NCI-H82 treated with DMSO at 0.1 percent for 48 hours (cell line): Measurements from ENCODE around the gene OR52I1.

Experiments used
- DNase-seq: peaks from one replicate; lab custom pipeline; 2025; ENCODE audit not compliant: unreplicated experiment; lab: John Stamatoyannopoulos, UW

OR52I1 gene, protein sequence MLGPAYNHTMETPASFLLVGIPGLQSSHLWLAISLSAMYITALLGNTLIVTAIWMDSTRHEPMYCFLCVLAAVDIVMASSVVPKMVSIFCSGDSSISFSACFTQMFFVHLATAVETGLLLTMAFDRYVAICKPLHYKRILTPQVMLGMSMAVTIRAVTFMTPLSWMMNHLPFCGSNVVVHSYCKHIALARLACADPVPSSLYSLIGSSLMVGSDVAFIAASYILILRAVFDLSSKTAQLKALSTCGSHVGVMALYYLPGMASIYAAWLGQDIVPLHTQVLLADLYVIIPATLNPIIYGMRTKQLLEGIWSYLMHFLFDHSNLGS

GRCh38 chr11:4593739-4594138 is at the start of gene OR52I1:
Gene OR52I1 (plus strand): TSS chr11:4594039. CDS start chr11:4594039, 0 bp downstream.
- no peak for DNase-seq

DNA sequence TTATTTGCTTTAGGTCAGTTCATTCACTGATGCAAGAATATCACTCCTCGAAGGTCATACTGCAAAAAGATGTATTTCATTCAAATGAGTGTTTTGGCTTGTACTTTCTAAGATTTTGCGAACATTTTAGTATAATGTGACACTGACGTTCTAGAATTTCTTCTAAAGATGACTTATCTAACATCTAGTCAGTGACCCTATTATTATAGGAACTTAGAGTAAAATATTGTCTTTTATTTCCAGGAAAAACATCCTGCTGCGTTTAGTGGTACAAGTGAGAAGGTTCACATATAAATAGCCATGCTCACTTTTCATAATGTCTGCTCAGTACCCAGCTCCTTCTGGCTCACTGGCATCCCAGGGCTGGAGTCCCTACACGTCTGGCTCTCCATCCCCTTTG is 48.9 kb upstream of the OR52I1 start, which contains the start of gene OR52M1:
OR52M1 (plus strand) TSS at position 301 of the 400 bp plus-strand sequence; CDS start at position 301, 0 bp downstream.
- no peak for DNase-seq

GRCh38 chr11:4546878-4547277 is 47.0 kb upstream of the OR52I1 start:
- DNase-seq, result no peak

- no peak for DNase-seq
Observed at GRCh38 chr11:4547416-4547815, 46.4 kb upstream of the OR52I1 start.

DNA sequence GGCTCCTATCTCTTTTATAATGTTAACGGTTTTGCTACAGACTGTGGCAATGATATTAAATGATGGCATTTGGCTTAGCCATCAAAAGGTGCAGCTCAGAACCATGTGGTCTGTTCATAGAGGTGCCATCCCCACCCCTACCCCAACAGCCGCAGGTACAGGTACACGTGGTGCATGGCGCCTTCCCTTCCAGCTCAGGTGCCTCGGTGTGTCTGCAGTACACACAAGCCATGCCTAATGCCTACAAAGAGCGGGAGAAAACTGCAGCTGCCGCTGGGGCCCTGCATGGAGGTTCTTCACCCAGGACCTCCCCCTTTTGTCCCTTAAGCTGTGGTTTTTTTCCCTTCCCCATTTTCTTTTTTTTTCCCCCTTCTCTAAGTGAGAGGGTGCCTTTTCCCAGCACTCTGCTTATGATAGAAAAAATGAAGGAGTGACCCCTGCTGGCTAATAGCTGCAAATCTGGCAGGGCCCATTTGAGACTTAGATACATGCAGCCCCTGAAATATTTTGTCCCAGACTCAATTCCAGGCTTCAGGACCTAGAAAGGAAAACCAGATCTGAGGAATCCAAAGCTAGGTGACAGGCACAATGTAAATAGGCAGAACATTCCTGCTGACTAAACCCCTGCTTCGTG is 42.4 kb upstream of the OR52I1 start:
- no peak for DNase-seq

DNA sequence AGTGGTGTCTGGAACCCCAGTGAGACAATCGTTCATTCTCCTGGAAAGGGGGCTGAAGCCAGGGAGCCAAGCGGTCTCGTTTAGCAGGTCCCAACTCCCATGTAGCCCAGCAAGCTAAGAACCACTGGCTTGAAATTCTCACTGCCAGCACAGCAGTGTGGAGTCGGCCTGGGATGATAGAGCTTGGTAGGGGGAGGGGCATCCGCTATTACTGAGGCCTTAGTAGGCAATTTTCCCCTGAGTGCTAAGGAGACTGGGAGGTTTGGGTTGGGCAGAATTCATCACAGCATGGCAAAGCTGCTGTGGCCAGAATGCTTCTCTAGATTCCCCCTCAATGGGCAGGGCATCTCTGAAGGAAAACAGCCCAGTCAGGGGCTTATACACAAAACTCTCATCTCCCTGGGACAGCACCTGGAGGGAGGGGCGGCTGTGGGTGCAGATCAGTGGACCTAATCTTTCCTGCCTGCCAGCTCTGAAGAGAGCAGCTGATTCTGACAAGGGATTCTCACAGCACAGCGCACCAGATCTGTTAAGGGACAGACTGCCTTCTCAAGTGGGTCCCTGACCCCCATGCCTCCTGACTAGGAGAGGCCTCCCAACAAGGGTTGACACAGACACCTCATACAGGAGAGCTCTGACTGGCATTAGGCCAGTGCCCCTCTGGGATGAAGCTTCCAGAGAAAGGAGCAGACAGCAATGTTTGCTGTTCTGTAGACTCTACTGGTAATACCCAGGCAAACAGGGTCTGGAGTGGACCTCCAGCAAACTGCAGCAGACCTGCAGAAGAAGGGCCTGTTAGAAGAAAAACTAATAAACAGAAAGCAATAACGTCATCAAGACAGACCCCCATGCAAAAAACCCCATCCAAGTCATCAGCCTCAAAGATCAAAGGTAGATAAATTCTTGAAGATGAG is 34.1 kb upstream of the OR52I1 start:
- no peak for DNase-seq

- DNase-seq, result no peak
Observed at GRCh38 chr11:4560467-4560866, 33.4 kb upstream of the OR52I1 start.

DNA sequence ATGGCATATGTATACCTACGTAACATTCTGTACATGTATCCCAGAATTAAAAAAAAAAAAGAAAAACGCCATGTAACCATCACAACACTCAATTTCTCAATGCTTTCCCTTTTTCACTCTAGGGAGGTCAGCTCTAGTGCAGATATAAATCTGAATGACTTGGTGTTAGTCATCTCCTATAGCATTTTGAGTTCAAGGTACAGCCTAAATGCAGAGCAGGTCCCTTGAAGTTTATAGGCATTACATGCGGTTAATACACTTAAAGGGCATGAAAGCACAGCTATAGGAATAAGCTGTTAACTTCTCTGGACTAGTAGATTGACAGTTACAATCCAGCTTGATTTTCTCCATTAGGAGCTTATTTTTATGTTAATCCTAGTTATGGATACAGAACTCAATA is 28.5 kb upstream of the OR52I1 start:
- DNase-seq, result no peak

- no peak for DNase-seq
Observed at GRCh38 chr11:4569075-4569474, 24.8 kb upstream of the OR52I1 start.

- DNase-seq, result no peak
Observed at GRCh38 chr11:4576880-4577279, 17.0 kb upstream of the OR52I1 start.

- no peak for DNase-seq
Observed at GRCh38 chr11:4577761-4578160, 16.1 kb upstream of the OR52I1 start.

- no peak for DNase-seq
Observed at GRCh38 chr11:4578624-4579023, 15.2 kb upstream of the OR52I1 start.

- no peak for DNase-seq
Observed at GRCh38 chr11:4580124-4580523, 13.7 kb upstream of the OR52I1 start.

- no peak for DNase-seq
Observed at GRCh38 chr11:4581443-4581842, 12.4 kb upstream of the OR52I1 start, which contains the start of gene OR52I2. Gene OR52I2 (plus strand): TSS chr11:4581743.

DNA sequence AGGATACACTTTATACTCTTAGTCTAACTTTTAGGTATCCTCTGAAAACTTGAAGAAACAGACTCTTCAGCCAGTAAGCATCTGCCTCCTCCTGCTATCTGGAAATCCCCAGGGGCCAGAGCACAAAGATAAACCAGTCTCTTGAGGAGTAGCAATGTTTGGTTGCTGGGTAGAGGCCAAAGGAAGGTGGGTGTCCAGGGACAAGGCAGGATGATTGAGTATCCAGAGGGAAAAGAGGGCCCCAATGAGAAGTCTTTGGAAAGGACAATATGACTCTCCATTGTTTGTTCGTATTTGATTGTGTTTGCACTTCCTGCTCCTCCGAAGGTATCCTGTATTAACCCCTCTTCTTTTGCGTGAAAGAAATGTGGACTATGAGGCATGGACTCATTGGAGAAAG is 4.8 kb upstream of the OR52I1 start:
- no peak for DNase-seq

GRCh38 chr11:4605057-4605456 is 11.2 kb downstream of the OR52I1 start:
- DNase-seq, result no peak

DNA sequence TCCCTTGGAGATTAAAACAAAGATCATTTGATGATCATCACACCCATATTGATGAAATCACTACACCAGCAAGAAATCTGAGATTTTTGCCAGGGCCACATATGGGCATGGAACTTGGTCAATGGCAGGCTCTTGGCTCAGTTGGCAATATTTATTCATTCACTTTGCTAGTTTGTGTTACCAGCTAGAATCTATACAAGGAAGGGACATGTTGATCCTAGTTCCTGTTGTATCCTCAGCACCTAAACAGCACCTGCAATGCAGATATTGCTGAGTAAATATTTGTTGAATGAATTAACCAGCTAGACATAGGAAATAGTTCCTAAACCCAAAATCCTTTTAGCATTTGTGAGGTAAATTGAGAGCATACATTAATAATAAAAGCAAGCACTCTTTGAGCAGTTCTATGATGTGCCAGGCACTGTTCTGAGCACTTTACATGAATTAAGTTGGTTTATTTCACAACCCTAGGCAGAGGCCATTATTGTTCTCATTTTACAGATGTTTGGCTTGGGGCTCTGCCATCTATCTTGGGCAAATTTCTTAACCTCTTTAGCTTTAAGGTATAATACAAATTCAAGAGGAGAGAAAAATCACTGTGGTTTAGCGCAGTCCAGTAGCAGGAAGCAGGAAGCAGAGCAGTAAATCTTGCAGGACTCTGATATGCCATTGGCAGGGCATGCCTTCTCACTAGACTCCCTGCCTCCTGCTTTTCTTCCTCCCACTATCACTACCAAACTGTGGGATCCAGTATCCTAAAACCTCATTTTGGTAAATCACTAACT is 12.6 kb downstream of the OR52I1 start:
- DNase-seq, result no peak

GRCh38 chr11:4607096-4607495 is 13.3 kb downstream of the OR52I1 start:
- no peak for DNase-seq

DNA sequence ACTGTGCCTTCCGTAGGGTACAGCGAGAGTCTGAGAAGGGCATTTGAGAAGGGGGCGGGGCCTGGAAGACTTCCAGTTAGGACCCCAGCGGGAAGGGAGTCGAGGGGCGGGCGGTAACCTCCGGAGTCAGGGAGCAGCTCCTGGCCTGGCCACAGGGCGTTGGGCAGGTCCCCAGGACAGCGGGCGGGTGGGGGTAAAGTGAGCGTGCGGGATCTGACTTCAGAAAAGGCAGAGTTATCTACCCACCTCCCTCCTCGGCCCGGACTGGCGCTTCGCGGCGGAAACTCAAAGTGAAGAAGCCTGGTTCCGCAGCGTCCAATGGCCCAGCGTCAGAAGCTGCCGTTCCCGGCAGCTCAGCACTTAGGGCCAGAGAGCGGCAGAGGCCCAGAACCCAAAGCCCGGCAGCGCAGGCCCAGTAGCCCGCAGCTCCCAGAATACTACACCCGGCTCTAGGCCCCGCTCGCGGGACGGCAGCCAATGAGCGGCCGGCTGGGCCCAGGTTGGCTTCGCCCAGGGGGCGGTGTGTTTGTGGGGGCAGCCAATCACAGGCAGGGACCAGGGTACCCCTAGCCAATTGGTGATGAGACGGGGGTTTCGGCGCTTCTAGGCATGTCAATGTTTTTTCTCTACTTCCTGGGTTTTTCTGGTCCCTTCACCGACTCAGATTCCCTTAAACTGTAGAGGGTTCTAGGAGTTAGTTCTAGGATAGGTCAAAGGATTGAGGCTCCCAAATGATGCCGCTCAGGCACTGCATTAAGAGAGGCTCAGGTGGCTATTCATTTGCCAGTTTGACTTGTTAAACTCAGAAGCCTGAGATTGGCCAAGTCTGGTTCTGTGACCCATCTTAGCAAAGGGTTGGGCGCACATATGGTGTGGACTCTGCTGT is 14.2 kb downstream of the OR52I1 start, which contains the start of gene TRIM68:
TRIM68 (minus strand) TSS at position 451 of the 886 bp plus-strand sequence. CDS start 2,727 bp downstream, outside the sequence.
- DNase-seq, result peak; percentile 63
